HEK293 (cell line): Measurements from ENCODE around the gene GON7.

Experiments
- ATF2 ChIP-seq: fragments of 450-650 bp; formaldehyde crosslinking; IDR thresholded peaks from 2 replicates; pipeline ENCODE4 v1.5.1; 2016; ENCODE audit warnings: missing biosample characterization, missing genetic modification characterization, low read depth
- EGR2 ChIP-seq: fragments of 450-650 bp; formaldehyde crosslinking; IDR thresholded peaks from 2 replicates; pipeline ENCODE4 v1.5.1; 2016; ENCODE audit warnings: low read depth, missing biosample characterization, missing genetic modification characterization
- GLIS1 ChIP-seq: fragments of 450-650 bp; formaldehyde crosslinking; IDR thresholded peaks from 2 replicates; pipeline ENCODE4 v1.5.1; 2016; ENCODE audit warnings: missing biosample characterization, missing genetic modification characterization
- HOXA7 ChIP-seq: sonication (generic); formaldehyde crosslinking; IDR thresholded peaks from 2 replicates; pipeline ENCODE4 v1.8.1; 2022; ENCODE audit warnings: missing genetic modification reagents, borderline replicate concordance
- PRDM10 ChIP-seq: fragments of 450-650 bp; formaldehyde crosslinking; IDR thresholded peaks from 2 replicates; pipeline ENCODE4 v1.5.1; 2016; ENCODE audit warnings: missing biosample characterization, missing genetic modification characterization
- SP2 ChIP-seq: fragments of 450-650 bp; formaldehyde crosslinking; IDR thresholded peaks from 2 replicates; pipeline ENCODE4 v1.5.1; 2016; ENCODE audit warnings: missing biosample characterization, missing genetic modification characterization
- SP3 ChIP-seq: fragments of 450-650 bp; formaldehyde crosslinking; IDR thresholded peaks from 2 replicates; pipeline ENCODE4 v1.5.1; 2016; ENCODE audit warnings: missing biosample characterization, missing genetic modification characterization
- ZFP3 ChIP-seq: fragments of 450-650 bp; formaldehyde crosslinking; IDR thresholded peaks from 2 replicates; pipeline ENCODE4 v1.5.1; 2016; ENCODE audit warnings: low read depth, missing biosample characterization, missing genetic modification characterization
- ZFP41 ChIP-seq: fragments of 450-650 bp; formaldehyde crosslinking; IDR thresholded peaks from 2 replicates; pipeline ENCODE4 v1.5.1; 2016; ENCODE audit warnings: missing biosample characterization, missing genetic modification characterization, borderline replicate concordance
- ZNF112 ChIP-seq: fragments of 450-650 bp; formaldehyde crosslinking; IDR thresholded peaks from 2 replicates; pipeline ENCODE4 v1.5.0; 2017; ENCODE audit warnings: missing biosample characterization, missing genetic modification characterization
- ZNF114 ChIP-seq: fragments of 450-650 bp; formaldehyde crosslinking; IDR thresholded peaks from 2 replicates; pipeline ENCODE4 v1.5.0; 2017; ENCODE audit warnings: missing biosample characterization, missing genetic modification characterization
- ZNF211 ChIP-seq: fragments of 450-650 bp; formaldehyde crosslinking; IDR thresholded peaks from 2 replicates; pipeline ENCODE4 v1.5.1; 2016; ENCODE audit warnings: low read depth, missing biosample characterization, missing genetic modification characterization
- ZNF239 ChIP-seq: fragments of 450-650 bp; formaldehyde crosslinking; IDR thresholded peaks from 2 replicates; pipeline ENCODE4 v1.5.1; 2016; ENCODE audit warnings: missing biosample characterization, missing genetic modification characterization
- ZNF354C ChIP-seq: fragments of 450-650 bp; formaldehyde crosslinking; IDR thresholded peaks from 2 replicates; pipeline ENCODE4 v1.5.1; 2016; ENCODE audit warnings: missing biosample characterization, missing genetic modification characterization, low read depth, borderline replicate concordance
- ZNF404 ChIP-seq: fragments of 450-650 bp; formaldehyde crosslinking; IDR thresholded peaks from 2 replicates; pipeline ENCODE4 v1.5.1; 2017; ENCODE audit warnings: missing biosample characterization, missing genetic modification characterization
- ZNF585B ChIP-seq: fragments of 450-650 bp; formaldehyde crosslinking; IDR thresholded peaks from 2 replicates; pipeline ENCODE4 v1.5.1; 2016; ENCODE audit warnings: missing biosample characterization, missing genetic modification characterization
- ZNF596 ChIP-seq: fragments of 450-650 bp; IDR thresholded peaks from 2 replicates; pipeline ENCODE4 v1.5.0; 2018; ENCODE audit warnings: missing biosample characterization, mild to moderate bottlenecking, missing genetic modification characterization, moderate library complexity
- ZNF704 ChIP-seq: fragments of 450-650 bp; formaldehyde crosslinking; IDR thresholded peaks from 2 replicates; pipeline ENCODE4 v1.5.1; 2016; ENCODE audit warnings: missing biosample characterization, missing genetic modification characterization
- ZNF791 ChIP-seq: fragments of 450-650 bp; formaldehyde crosslinking; IDR thresholded peaks from 2 replicates; pipeline ENCODE4 v1.5.1; 2016; ENCODE audit warnings: missing biosample characterization, missing genetic modification characterization
- ZNF843 ChIP-seq: fragments of 450-650 bp; formaldehyde crosslinking; IDR thresholded peaks from 2 replicates; pipeline ENCODE4 v1.5.1; 2016; ENCODE audit warnings: missing biosample characterization, missing genetic modification characterization
- TF ChIP-seq, protein P1 (sequence below): fragments of 450-650 bp; formaldehyde crosslinking; IDR thresholded peaks from 2 replicates; pipeline ENCODE4 v1.5.1; 2017; ENCODE audit warnings: missing biosample characterization, missing genetic modification characterization
- TF ChIP-seq, protein P2 (sequence below): fragments of 450-650 bp; formaldehyde crosslinking; IDR thresholded peaks from 2 replicates; pipeline ENCODE4 v1.5.1; 2016; ENCODE audit warnings: missing biosample characterization, missing genetic modification characterization
- TF ChIP-seq, protein P3 (sequence below): fragments of 450-650 bp; formaldehyde crosslinking; IDR thresholded peaks from 2 replicates; pipeline ENCODE4 v1.5.1; 2017; ENCODE audit warnings: missing biosample characterization, missing genetic modification characterization

Gene GON7

GRCh38 chr14:93184391-93185348 is 22.2 kb downstream of the GON7 start, which contains the start of the genes LYSET and MOAP1 (continued):
- no peak for TF ChIP-seq ZNF704 (tag by site-specific recombination)
- TF ChIP-seq ZNF354C (tag by site-specific recombination): no peak
- peak; percentile 82 for TF ChIP-seq ATF2 (tag by site-specific recombination)
- TF ChIP-seq PRDM10 (tag by site-specific recombination): peak; percentile 74
- no peak for TF ChIP-seq ZNF585B (tag by site-specific recombination)
- TF ChIP-seq ZNF843: 0 out of 2 replicates have a peak, but pooled peaks have one; percentile 25
- TF ChIP-seq ZFP3 (tag by site-specific recombination): no peak
- TF ChIP-seq ZNF791: no peak
- no peak for TF ChIP-seq ZNF596 (tag by site-specific recombination)
- peak; percentile 53; the same call in 1 of the 2 replicates for TF ChIP-seq EGR2 (tag by site-specific recombination)
- TF ChIP-seq ZNF112 (tag by site-specific recombination): no peak
- 0 out of 2 replicates have a peak, but pooled peaks have one; percentile 43 for TF ChIP-seq GLIS1 (tag by site-specific recombination)
- TF ChIP-seq, protein P1, sequence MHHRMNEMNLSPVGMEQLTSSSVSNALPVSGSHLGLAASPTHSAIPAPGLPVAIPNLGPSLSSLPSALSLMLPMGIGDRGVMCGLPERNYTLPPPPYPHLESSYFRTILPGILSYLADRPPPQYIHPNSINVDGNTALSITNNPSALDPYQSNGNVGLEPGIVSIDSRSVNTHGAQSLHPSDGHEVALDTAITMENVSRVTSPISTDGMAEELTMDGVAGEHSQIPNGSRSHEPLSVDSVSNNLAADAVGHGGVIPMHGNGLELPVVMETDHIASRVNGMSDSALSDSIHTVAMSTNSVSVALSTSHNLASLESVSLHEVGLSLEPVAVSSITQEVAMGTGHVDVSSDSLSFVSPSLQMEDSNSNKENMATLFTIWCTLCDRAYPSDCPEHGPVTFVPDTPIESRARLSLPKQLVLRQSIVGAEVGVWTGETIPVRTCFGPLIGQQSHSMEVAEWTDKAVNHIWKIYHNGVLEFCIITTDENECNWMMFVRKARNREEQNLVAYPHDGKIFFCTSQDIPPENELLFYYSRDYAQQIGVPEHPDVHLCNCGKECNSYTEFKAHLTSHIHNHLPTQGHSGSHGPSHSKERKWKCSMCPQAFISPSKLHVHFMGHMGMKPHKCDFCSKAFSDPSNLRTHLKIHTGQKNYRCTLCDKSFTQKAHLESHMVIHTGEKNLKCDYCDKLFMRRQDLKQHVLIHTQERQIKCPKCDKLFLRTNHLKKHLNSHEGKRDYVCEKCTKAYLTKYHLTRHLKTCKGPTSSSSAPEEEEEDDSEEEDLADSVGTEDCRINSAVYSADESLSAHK (tag by site-specific recombination): no peak; the same call in 1 of the 2 replicates
- TF ChIP-seq SP2: peak; percentile 70
- TF ChIP-seq HOXA7 (CRISPR knock-in tag): no peak
- no peak for TF ChIP-seq ZNF114 (tag by site-specific recombination)
- TF ChIP-seq, protein P2, sequence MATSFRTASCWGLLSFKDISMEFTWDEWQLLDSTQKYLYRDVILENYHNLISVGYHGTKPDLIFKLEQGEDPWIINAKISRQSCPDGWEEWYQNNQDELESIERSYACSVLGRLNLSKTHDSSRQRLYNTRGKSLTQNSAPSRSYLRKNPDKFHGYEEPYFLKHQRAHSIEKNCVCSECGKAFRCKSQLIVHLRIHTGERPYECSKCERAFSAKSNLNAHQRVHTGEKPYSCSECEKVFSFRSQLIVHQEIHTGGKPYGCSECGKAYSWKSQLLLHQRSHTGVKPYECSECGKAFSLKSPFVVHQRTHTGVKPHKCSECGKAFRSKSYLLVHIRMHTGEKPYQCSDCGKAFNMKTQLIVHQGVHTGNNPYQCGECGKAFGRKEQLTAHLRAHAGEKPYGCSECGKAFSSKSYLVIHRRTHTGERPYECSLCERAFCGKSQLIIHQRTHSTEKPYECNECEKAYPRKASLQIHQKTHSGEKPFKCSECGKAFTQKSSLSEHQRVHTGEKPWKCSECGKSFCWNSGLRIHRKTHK (tag by site-specific recombination): no peak
- TF ChIP-seq SP3 (tag by site-specific recombination): peak; percentile 63; the same call in 1 of the 2 replicates
- no peak for TF ChIP-seq ZFP41 (tag by site-specific recombination)
- TF ChIP-seq, protein P3, sequence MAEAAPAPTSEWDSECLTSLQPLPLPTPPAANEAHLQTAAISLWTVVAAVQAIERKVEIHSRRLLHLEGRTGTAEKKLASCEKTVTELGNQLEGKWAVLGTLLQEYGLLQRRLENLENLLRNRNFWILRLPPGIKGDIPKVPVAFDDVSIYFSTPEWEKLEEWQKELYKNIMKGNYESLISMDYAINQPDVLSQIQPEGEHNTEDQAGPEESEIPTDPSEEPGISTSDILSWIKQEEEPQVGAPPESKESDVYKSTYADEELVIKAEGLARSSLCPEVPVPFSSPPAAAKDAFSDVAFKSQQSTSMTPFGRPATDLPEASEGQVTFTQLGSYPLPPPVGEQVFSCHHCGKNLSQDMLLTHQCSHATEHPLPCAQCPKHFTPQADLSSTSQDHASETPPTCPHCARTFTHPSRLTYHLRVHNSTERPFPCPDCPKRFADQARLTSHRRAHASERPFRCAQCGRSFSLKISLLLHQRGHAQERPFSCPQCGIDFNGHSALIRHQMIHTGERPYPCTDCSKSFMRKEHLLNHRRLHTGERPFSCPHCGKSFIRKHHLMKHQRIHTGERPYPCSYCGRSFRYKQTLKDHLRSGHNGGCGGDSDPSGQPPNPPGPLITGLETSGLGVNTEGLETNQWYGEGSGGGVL (tag by site-specific recombination): no peak
- TF ChIP-seq ZNF239 (tag by site-specific recombination): no peak
- TF ChIP-seq ZNF404 (tag by site-specific recombination): no peak
- no peak for TF ChIP-seq ZNF211 (tag by site-specific recombination)
